Spinal cord (tissue), 10 donors: ENCODE data around the gene RNU2-1. TPM values are rescaled to one million over a fixed set of nuclear protein-coding genes. Genes with fewer than 3 reads are reported as not detected.
"Not testable (repeated sequence)": the region's sequence is repeated elsewhere in the genome, so short reads cannot be mapped to it uniquely, and the experiment has no call there.

Experiments
- DNase-seq, 6 donors: peaks; one replicate each; pipeline versions ENCODE4 v3.0.0 to v3.0.0-alpha.2; 2013 to 2015; ENCODE audit warnings: low spot score in 6 of 6, low read depth in 4 of 6
- H3K27ac ChIP-seq: one replicate; pipeline ENCODE4 v1.5.1; 2013; ENCODE audit warnings: low read depth, low read length, control low read depth
- H3K27me3 ChIP-seq: one replicate; pipeline ENCODE4 v1.6.1; 2013; ENCODE audit warnings: low read length; ENCODE audit not compliant: control insufficient read depth, insufficient read depth
- H3K36me3 ChIP-seq: one replicate; pipeline ENCODE4 v1.6.1; 2013; ENCODE audit warnings: low read length; ENCODE audit not compliant: control insufficient read depth, insufficient read depth
- H3K4me1 ChIP-seq: one replicate; pipeline ENCODE4 v1.6.1; 2013; ENCODE audit warnings: low read length; ENCODE audit not compliant: control insufficient read depth, insufficient read depth
- H3K4me3 ChIP-seq: one replicate; pipeline ENCODE4 v1.5.1; 2013; ENCODE audit warnings: low read depth, low read length, control low read depth
- H3K9me3 ChIP-seq: one replicate; pipeline ENCODE4 v1.6.1; 2013; ENCODE audit warnings: low read length; ENCODE audit not compliant: control insufficient read depth, insufficient read depth
- WGBS: methylation state at CpG from one replicate; pipeline ENCODE4 v1.1.5; 2013; ENCODE audit warnings: missing lambda C conversion rate; ENCODE audit not compliant: insufficient coverage; 5-methylcytosine and 5-hydroxymethylcytosine counted together
- long read RNA-seq, 4 donors: transcript quantifications; one replicate each; lab custom pipeline, GENCODE V29; 2026
- polyA plus RNA-seq, 2 donors: library from polyadenylated mRNA; unstranded; fragments of 120-200 nt; gene quantifications; one replicate each; pipeline ENCODE4 v1.2.1, GENCODE V29; 2013; ENCODE audit not compliant: insufficient read length in 2 of 2
- total RNA-seq, 2 donors: library from RNA; depleted of rRNA in 1 of 2; stranded (reverse); fragments of 120-200 nt in 1 of 2; fragments of >200 nt in 1 of 2; gene quantifications; one replicate each; pipeline versions ENCODE4 v1.2.3 to v1.2.4, GENCODE V29; 2013 to 2014
- donor health status: healthy.

Gene RNU2-1
- total RNA-seq (not detected), polyA plus RNA-seq (1 to 10 TPM in 1 of 2 donors, not detected in 1; 1.2 TPM)
- long read RNA-seq, donor 1, partial matches to known transcripts = 0 of 1 reads
- long read RNA-seq, donor 1, other reads (novel, unspliced or antisense) = 0 of 1 reads
- long read RNA-seq, donor 2 = 0 reads
- long read RNA-seq, donor 3, partial matches to known transcripts = 0 of 1 reads
- long read RNA-seq, donor 3, other reads (novel, unspliced or antisense) = 0 of 1 reads
- long read RNA-seq, donor 4, transcript RNU2-1-201 (1 exons, 191 nt) = major isoform, 7 of 7 reads
- long read RNA-seq, donor 4, partial matches to known transcripts = 0 of 7 reads
- long read RNA-seq, donor 4, other reads (novel, unspliced or antisense) = 0 of 7 reads

- WGBS = no CpG with 5 or more reads among the region's 31 CpGs
Measured at GRCh38 chr17:43233877-43234276, at the start of gene RNU2-1. Gene RNU2-1 (minus strand): TSS chr17:43233977.

GRCh38 chr17:43272914-43273313 lies 39.1 kb upstream of the RNU2-1 start:
- DNase-seq, H3K4me1 ChIP-seq, H3K4me3 ChIP-seq, H3K9me3 ChIP-seq, H3K27me3 ChIP-seq, H3K36me3 ChIP-seq, H3K27ac ChIP-seq: not testable (repeated sequence)
- WGBS = no CpG with 5 or more reads among the region's 30 CpGs

More at GRCh38 chr17:43233877-43234276, at the start of gene RNU2-1:
- H3K27ac ChIP-seq, H3K27me3 ChIP-seq, H3K4me3 ChIP-seq, H3K9me3 ChIP-seq, DNase-seq, H3K4me1 ChIP-seq, H3K36me3 ChIP-seq: not testable (repeated sequence)

- H3K27me3 ChIP-seq, H3K27ac ChIP-seq, H3K4me3 ChIP-seq, H3K9me3 ChIP-seq, H3K4me1 ChIP-seq, H3K36me3 ChIP-seq, DNase-seq: not testable (repeated sequence)
- no CpG with 5 or more reads among the region's 12 CpGs for WGBS
Measured at GRCh38 chr17:43272483-43272882, 38.7 kb upstream of the RNU2-1 start.

GRCh38 chr17:43270552-43271504 lies 37.1 kb upstream of the RNU2-1 start:
- WGBS = no CpG with 5 or more reads among the region's 43 CpGs
- not testable (repeated sequence) for H3K9me3 ChIP-seq, H3K27me3 ChIP-seq, H3K36me3 ChIP-seq, DNase-seq, H3K4me3 ChIP-seq, H3K27ac ChIP-seq, H3K4me1 ChIP-seq

- H3K36me3 ChIP-seq, H3K4me3 ChIP-seq, DNase-seq: not testable (repeated sequence)
Measured at GRCh38 chr17:43246456-43246855, 12.7 kb upstream of the RNU2-1 start.

GRCh38 chr17:43240596-43241352 lies 7.0 kb upstream of the RNU2-1 start:
- not testable (repeated sequence) for DNase-seq, H3K36me3 ChIP-seq, H3K9me3 ChIP-seq, H3K27ac ChIP-seq, H3K4me1 ChIP-seq, H3K4me3 ChIP-seq, H3K27me3 ChIP-seq
- WGBS = no CpG with 5 or more reads among the region's 34 CpGs

More at GRCh38 chr17:43246456-43246855, 12.7 kb upstream of the RNU2-1 start:
- H3K4me1 ChIP-seq, H3K9me3 ChIP-seq, H3K27ac ChIP-seq, H3K27me3 ChIP-seq: not testable (repeated sequence)
- no CpG with 5 or more reads among the region's 23 CpGs for WGBS

- not testable (repeated sequence) for DNase-seq, H3K27ac ChIP-seq, H3K4me1 ChIP-seq, H3K9me3 ChIP-seq, H3K27me3 ChIP-seq, H3K4me3 ChIP-seq, H3K36me3 ChIP-seq
- WGBS = no CpG with 5 or more reads among the region's 26 CpGs
Measured at GRCh38 chr17:43239597-43239996, 5.8 kb upstream of the RNU2-1 start.

GRCh38 chr17:43233263-43233662 lies 514 bp downstream of the RNU2-1 start:
- H3K9me3 ChIP-seq, H3K4me3 ChIP-seq, H3K4me1 ChIP-seq, H3K27ac ChIP-seq, H3K36me3 ChIP-seq, DNase-seq, H3K27me3 ChIP-seq: not testable (repeated sequence)
- WGBS = no CpG with 5 or more reads among the region's 15 CpGs

- not testable (repeated sequence) for H3K27ac ChIP-seq, H3K36me3 ChIP-seq, H3K4me1 ChIP-seq, H3K4me3 ChIP-seq, H3K27me3 ChIP-seq, DNase-seq, H3K9me3 ChIP-seq
- 80% methylated on average over 9 of the region's 24 CpGs for WGBS
Measured at GRCh38 chr17:43232021-43232699, 1.6 kb downstream of the RNU2-1 start.
